Brain microvascular endothelial cell (primary cell): ENCODE measurements around the gene ARG2.
"Not testable (repeated sequence)": the region's sequence is repeated elsewhere in the genome, so short reads cannot be mapped to it uniquely, and the experiment has no call there.

ENCODE experiments used
- DNase-seq: peaks from one replicate; pipeline ENCODE4 v3.0.0-alpha.2; 2020
- H3K27ac ChIP-seq: fragments of 250-450 bp; sonication (Bioruptor Pico); 2 replicates; pipeline ENCODE4 v1.5.1; 2020; ENCODE audit warnings: mild to moderate bottlenecking, moderate library complexity
- H3K27me3 ChIP-seq: fragments of 250-450 bp; sonication (Bioruptor Pico); replicated peaks from 2 replicates; pipeline ENCODE4 v1.5.1; 2020; ENCODE audit warnings: mild to moderate bottlenecking
- H3K36me3 ChIP-seq: fragments of 250-450 bp; sonication (Bioruptor Pico); replicated peaks from 2 replicates; pipeline ENCODE4 v1.5.1; 2020; ENCODE audit warnings: mild to moderate bottlenecking
- H3K4me3 ChIP-seq: 2 replicates; pipeline ENCODE4 v1.5.1; 2011; ENCODE audit warnings: low read depth, mild to moderate bottlenecking, control low read depth, low read length, moderate library complexity
- CTCF ChIP-seq: IDR thresholded peaks from 2 replicates; pipeline ENCODE4 v1.5.1; 2011; ENCODE audit warnings: low read depth, mild to moderate bottlenecking, moderate library complexity, low read length, control low read depth, inconsistent platforms; ENCODE audit errors: missing control alignments
- in situ Hi-C: cut with HindIII; loops from 2 replicates; pipeline ENCODE4 v1.10.0; 2017; ENCODE audit warnings: low sequenced_read_pairs, low pct_ligation_motif_present

ARG2 gene

GRCh38 chr14:67623114-67623513 lies 3.4 kb downstream of the ARG2 start:
- Histone ChIP-seq H3K36me3 (no peaks in the 10 kb centered on the region), H3K27ac (peak overlapping the region; percentile 87), H3K27me3 (no peaks in the 10 kb centered on the region), H3K4me3 (no peak overlapping the region)
- in situ Hi-C loops: no loop called here
- DNase-seq: no peak
- TF ChIP-seq CTCF: no peak

- DNase-seq, H3K36me3 ChIP-seq, in situ Hi-C loops, H3K27me3 ChIP-seq, H3K27ac ChIP-seq, H3K4me3 ChIP-seq: not testable (repeated sequence)
Measured at GRCh38 chr14:67626131-67626530, 6.4 kb downstream of the ARG2 start.

- Histone ChIP-seq H3K27me3 (no peaks in the 10 kb centered on the region), H3K27ac (no peak overlapping the region), H3K4me3 (no peak overlapping the region), H3K36me3 (no peaks in the 10 kb centered on the region)
- in situ Hi-C loops: no loop called here
- no peak for DNase-seq
- no peak for TF ChIP-seq CTCF
Measured at GRCh38 chr14:67627519-67627918, 7.8 kb downstream of the ARG2 start.

- no peak for DNase-seq
- Histone ChIP-seq H3K4me3 (no peak overlapping the region), H3K27me3 (no peaks in the 10 kb centered on the region), H3K36me3 (no peaks in the 10 kb centered on the region), H3K27ac (no peak overlapping the region)
- no peak for TF ChIP-seq CTCF
- in situ Hi-C loops: no loop called here
Measured at GRCh38 chr14:67630186-67630585, 10.5 kb downstream of the ARG2 start.

- no peak for TF ChIP-seq CTCF
- Histone ChIP-seq H3K36me3 (no peaks in the 10 kb centered on the region), H3K4me3 (no peak overlapping the region), H3K27me3 (no peaks in the 10 kb centered on the region), H3K27ac (no peak overlapping the region)
- in situ Hi-C loops: no loop called here
- no peak for DNase-seq
Measured at GRCh38 chr14:67630938-67631337, 11.2 kb downstream of the ARG2 start.

GRCh38 chr14:67633451-67634147 lies 13.9 kb downstream of the ARG2 start:
- Histone ChIP-seq H3K27ac (no peak overlapping the region), H3K4me3 (no peak overlapping the region), H3K27me3 (no peaks in the 10 kb centered on the region), H3K36me3 (no peaks in the 10 kb centered on the region)
- in situ Hi-C loops: no loop called here
- no peak for DNase-seq
- TF ChIP-seq CTCF: no peak
